Measurements from ENCODE around the gene CIDEA.

DNA sequence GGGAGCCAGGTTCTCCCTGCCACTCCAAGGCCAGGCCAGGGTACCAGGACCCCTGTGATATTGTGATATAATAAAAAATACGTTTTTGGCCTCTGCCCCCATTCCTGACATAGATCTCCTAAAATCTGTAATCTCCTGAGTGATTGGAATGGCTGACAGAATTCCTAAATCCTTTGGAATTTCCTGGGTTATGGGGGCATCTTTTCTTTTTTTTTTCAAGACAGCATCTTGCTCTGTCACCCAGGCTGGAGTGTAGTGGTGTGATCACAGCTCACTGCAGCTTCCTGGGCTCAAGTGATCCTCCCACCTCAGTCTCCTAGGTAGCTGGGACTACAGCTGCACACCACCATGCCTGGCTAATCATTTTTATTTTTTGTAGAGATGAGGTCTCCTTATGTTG, 27.7 kb downstream of the CIDEA start:
- TF ChIP-seq, protein P1, sequence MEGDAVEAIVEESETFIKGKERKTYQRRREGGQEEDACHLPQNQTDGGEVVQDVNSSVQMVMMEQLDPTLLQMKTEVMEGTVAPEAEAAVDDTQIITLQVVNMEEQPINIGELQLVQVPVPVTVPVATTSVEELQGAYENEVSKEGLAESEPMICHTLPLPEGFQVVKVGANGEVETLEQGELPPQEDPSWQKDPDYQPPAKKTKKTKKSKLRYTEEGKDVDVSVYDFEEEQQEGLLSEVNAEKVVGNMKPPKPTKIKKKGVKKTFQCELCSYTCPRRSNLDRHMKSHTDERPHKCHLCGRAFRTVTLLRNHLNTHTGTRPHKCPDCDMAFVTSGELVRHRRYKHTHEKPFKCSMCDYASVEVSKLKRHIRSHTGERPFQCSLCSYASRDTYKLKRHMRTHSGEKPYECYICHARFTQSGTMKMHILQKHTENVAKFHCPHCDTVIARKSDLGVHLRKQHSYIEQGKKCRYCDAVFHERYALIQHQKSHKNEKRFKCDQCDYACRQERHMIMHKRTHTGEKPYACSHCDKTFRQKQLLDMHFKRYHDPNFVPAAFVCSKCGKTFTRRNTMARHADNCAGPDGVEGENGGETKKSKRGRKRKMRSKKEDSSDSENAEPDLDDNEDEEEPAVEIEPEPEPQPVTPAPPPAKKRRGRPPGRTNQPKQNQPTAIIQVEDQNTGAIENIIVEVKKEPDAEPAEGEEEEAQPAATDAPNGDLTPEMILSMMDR (conservative IDR thresholded peaks at IDR 0.05 in 1 of 2, IDR thresholded peaks at IDR 0.05 in 1 of 2; ENCODE audit: low read depth in 1 of 2, low read length in 2 of 2) = no peak
- TF ChIP-seq EZH2 (IDR thresholded peaks at IDR 0.05; ENCODE audit: low read length, missing control alignments) = no peak
